Measurements from ENCODE around the gene PRDM11. TPM values are rescaled to one million over a fixed set of nuclear protein-coding genes. Genes with fewer than 3 reads are reported as not detected.
A peak's percentile ranks its signal among the peaks of the same experiment; 100 is the strongest.

Gene PRDM11
- total RNA-seq, 1 donor from 2014 or later, result 3.5 TPM

DNA sequence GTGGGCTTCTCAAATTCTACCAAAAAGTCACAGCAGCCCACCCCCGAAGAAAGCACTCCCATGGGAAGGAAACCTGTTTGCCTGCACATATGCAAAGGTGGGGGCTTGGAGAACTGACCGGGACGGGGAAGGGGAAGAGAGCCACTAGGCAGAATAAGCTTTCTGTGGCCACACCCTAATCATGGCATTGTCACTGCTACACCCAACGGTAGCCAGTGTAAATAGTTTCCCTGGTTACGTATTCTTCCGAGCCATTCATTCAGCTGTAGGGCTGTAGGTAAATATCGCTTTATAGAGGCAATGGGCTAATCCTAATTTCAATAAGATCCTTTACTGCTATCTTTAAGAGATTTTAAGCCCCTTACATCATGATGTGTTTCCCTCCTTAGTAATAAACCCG lies 61.7 kb downstream of the PRDM11 start:
- ATAC-seq (no peak), DNase-seq (ENCODE audit: low spot score) (no peak)

DNA sequence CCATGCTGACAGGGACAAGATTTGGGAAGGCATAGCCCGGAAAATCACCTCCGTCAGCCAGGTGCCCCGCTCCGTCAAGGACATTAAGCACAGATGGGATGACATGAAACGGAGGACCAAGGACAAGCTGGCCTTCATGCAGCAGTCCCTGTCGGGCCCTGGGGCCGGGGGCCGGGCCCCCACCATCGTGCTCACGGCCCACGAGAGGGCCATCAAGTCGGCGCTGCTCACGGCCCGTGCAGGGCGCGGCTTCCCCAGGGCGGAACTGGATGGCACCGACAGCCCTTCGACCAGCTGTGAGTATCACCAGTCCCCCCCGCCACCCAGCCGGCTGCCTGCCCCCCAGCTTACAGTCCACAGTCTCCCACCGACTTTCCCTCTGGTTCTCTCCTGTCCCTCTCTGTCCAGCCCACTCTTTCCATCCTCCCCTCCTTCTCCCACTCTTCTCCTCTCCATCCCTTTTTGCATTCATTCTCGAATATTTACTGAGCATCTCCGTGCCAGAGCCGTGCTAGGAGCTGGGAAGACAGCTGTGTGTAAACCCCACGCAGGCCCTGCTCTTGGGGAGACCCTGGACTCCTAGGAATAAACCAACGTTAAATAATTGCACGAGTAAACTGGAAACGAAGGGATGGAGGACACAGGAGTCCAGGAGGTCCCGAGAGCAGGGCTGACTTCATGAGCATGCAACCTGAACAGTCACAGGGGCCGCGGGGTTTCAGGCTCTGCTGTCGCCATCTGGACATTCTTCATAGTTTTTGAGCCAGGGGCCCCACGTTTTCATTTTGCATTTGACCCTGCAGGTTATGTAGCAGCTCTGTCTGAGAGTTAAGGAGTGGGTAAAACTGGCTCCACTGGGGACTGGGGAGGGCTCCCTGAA lies 62.8 kb downstream of the PRDM11 start:
- ATAC-seq (no peak), DNase-seq (ENCODE audit: low spot score) (no peak)

DNA sequence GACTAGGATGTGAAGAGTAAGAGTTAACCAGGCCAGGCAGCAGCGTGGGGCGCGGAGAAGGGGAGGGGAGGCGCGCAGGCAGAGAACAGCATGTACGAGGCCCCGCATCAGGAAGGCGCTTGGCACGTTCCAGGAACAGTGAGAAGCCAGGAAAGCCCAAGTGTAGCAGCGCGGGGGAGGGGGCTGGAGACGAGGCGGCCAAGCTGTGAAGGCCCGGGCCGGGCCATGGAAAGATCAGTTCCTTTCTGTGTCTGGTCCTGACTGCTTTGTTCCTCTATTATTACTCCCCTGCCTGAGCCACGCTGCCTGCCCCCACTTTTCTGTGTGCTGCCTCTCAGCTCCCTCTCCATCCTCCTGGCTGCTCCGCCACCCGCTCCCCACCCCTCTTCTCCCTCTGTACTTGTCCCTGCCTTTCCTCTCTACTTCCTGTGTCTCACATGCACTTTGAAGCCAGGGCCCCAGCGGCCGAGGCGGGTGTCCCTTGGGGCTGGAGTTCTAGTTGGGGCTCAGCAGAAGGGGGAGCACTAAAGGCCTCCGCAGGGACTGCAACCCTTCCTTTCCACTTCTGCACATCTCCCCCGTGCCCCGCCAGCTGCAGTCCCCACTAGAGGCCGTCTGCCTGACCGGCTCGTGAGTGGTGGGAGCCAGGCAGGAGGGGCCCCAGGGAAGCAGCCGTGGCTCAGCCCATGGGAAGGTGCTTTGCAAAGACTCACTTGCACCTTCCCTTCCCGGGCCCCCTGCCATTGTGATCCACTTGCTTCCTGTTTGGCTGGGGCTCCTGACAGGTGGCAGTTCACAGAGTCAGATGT lies 63.7 kb downstream of the PRDM11 start:
- ATAC-seq (peak; percentile 77), DNase-seq (ENCODE audit: low spot score) (peak; percentile 55)

DNA sequence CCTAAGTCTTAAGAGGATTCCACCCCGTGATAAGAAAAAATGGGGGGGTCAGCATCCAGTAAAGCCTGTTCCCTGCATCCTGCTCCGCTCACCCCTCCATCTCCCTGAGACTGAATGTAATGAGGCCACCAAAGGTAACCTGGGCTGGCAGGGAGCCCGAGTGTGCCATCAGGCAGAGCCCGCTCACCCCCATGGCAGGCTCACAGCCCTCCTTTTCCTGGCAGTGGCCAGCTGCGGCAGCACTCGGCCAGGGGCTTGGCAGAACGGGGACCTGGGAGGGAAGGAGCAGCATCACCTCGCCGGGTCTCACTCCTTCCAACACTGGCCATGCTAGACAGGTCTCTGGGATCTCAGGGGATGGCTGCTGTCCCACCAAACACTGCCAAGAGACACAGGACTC lies 64.4 kb downstream of the PRDM11 start:
- DNase-seq (ENCODE audit: low spot score), result no peak
- ATAC-seq, result no peak

DNA sequence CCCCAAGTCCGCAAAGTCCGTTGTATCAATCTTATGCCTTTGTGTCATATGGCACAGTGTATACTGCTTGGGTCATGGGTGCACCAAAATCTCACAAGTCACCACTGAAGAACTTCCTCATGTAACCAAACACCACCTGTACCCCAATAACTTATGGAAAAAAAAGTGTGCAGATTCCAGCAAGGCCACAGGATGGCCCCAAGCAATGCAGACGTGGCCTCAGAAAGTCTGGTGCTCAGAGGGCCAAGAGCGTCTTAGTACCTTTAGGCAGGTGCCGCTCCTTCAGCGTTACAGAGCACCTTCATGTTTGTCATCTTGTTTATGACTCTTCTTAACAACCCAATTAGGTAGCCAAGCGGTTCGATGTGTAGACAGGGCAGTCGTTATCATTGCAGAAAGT lies 65.3 kb downstream of the PRDM11 start:
- DNase-seq (ENCODE audit: low spot score), result no peak
- no peak for ATAC-seq

DNA sequence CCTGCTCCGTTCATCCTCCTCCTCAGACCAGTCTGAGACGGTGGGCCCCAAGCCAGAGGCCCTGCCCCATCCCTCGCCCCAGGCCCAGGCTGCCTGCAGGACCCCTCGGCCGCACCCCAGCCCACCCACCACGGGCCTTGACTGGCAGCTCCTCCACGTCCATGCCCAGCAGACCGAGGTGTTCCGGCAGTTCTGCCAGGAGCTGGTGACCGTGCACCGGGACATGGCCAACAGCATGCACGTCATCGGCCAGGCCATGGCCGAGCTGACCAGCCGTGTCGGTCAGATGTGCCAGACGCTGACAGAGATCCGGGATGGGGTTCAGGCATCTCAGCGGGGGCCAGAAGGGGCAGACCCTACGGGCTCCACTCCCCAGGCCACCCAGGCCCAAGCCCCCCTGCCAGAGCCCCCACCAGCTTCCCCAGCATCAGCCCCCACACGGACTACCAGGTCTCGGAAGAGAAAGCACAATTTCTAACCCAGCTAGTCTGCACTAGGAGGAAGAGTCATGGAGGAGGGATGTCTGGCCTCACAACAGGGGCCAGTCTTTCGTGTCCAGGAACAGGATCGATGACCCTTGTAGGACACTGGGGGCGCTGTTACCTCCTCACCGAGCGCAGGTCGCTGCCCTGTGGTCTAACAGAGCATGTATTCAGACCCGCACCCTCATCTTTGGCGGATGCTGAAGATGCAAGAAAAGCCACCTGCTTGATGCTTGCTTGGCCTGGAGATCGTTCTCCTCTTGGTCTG lies 66.3 kb downstream of the PRDM11 start:
- DNase-seq (ENCODE audit: low spot score) (no peak), ATAC-seq (no peak)

DNA sequence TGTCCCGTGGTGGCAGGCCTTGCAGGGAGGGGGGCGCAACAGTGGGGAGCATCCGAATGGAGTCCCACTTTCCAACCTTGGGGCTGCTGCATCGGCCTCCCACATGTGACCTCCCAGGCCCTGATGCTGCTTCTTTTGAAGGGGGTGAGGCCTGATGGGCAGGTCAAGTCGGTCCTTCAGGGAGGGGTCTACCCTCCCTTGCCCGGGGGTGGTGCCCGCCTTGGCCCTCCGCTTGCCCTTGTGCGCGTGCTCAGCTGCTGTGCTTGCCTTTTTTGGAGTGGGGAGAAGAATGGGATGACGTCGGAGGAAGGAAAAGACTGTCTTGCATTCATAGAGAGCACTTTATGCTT lies 66.9 kb downstream of the PRDM11 start:
- DNase-seq (ENCODE audit: low spot score), result no peak

DNA sequence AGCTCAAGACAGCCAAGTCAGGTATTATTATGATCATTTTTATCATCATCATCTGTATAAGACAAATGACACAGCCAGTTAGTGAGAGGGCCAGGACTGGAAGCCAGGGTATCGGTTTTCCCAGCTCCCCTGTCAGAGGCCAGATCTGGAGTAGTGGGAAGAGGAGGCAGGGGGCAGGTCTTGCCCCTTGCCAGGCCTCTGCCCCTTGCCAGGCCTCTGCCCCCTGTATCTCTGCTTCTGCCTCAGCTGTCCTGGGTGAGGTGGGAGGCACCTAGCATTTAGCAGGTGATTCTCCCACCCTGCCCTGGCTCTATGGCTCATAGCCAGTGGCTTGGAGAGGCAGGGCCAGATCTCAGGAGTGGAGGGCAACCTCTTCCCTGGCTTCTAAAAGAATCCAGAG lies 67.3 kb downstream of the PRDM11 start:
- ATAC-seq, result no peak
- DNase-seq (ENCODE audit: low spot score), result no peak

More for the DNA sequence above, 66.9 kb downstream of the PRDM11 start:
- no peak for ATAC-seq

DNA sequence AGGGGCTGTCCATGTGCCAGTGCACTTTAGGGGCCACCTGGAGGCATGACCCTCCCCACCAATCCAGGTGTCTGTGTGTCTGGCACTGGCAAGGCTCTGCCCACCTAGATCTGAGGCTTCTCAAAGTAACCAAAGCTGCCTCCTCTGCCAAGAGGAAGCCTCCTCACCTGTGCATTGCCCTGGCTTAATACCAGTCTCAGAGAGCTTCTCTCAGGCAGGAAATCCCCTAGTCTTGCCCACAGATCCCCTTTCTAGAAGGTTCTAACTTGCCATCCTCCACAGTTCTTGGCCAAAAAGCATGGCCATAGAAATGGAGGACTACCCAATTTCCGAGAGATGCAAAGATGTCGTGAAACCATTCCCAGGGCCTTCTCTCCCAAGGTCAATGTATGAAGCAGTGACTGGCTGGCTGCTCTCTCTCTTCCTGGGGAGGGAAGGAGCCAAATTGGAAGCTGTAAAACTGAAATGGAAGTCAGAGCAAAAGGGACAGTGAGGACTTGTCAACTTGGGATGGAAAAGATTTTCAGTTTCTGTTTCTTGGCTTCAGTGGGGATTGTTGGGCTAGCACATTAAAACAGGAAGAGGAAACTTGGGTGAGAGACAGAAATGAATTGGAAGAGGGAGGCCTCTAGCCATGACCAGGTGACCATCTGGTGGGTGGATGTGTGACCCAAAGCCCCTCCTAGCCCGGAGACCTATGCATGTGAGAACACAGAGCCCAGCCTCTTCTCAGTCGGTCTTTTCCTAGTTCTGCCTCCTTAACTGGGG lies 68.8 kb downstream of the PRDM11 start:
- ATAC-seq (no peak), DNase-seq (ENCODE audit: low spot score) (no peak)

DNA sequence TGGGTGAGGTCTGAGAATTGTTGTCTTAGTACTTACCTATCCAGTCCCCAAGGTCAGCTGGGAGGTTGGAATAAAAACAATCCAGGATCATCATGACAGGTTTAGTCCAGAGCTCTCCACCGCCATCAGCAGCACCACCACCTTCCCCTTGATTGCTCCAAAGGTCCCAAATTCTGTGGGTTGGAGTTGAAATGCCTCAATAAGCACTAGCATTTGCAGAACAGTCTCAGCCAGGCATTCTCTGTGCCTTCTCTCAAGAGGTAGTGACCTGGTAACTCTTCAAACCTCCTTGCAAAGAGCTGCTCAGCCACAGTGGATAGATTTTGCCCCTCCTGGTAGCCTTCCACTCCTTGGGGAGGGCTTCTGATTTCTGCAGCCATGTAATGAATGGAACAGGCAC lies 69.6 kb downstream of the PRDM11 start:
- ATAC-seq (no peak), DNase-seq (ENCODE audit: low spot score) (no peak)

DNA sequence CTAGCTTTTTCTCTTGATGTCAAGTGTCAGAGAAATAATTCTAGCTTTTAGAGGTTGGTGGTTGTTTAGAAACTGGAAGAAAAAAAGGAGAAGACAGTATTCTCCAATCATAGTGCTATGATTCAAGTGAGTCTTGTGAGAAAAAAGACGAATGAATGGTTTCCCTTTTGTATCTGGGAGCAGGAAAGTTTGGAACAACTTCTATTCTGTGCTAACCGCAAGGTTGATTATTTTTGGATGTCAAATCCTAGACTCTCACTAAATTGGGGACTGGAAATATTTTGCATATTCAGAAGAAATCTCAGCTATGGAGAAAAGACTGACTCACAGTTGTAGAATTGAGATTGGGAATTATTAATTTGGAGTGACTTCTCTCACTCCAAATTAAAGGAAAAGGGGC lies 70.5 kb downstream of the PRDM11 start:
- ATAC-seq (no peak), DNase-seq (ENCODE audit: low spot score) (no peak)

DNA sequence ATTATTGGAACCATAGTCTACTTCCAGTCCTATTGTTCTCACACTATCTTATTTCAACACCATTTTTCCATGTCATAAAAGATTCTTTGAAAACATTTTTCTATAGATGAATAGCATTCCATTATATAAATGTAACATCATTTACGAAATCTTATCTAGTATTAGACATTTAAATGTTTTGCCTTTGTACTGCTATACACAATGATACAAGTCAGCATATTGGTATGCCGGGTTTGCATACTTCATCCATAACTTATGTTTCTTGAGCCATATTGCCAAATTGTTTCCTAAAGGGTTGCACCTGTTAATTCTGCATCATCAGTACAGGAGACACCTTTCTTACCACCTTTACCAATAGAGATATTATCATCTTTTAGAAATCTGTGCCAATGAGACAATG lies 71.6 kb downstream of the PRDM11 start:
- ATAC-seq (no peak), DNase-seq (ENCODE audit: low spot score) (no peak)

DNA sequence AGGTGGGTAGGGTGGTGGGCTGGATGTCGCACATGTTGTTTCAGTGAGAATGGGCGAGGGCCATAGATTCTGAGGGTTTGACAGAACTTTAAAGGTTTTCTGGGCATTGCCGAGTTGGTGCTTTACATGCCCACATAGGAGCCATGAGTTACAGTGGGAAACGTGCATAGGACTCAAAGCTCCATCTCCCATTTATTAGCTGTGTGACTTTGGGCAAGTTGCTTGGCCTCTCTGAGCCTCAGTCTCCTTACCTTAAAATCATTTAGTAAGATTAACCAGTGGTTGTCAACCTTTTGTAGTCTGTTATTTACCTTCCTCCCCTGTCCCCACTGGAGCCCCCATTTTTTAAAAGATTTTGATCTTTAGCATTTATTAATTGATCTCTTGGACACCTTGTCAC lies 72.3 kb downstream of the PRDM11 start:
- DNase-seq (ENCODE audit: low spot score) (no peak), ATAC-seq (no peak)

DNA sequence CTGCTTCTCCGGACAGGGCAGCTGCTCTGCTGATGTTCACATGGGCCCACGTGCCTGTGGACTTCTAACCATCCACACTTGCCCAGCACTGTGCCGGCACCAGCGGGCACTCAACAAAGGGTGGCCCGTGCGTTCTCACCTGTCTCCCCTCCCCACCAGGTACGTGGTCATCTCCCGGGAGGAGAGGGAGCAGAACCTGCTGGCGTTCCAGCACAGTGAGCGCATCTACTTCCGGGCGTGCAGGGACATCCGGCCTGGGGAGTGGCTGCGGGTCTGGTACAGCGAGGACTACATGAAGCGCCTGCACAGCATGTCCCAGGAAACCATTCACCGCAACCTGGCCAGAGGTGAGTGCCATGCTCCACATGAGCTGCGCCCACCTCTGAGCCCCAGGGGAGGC lies 73.0 kb downstream of the PRDM11 start:
- no peak for ATAC-seq

DNA sequence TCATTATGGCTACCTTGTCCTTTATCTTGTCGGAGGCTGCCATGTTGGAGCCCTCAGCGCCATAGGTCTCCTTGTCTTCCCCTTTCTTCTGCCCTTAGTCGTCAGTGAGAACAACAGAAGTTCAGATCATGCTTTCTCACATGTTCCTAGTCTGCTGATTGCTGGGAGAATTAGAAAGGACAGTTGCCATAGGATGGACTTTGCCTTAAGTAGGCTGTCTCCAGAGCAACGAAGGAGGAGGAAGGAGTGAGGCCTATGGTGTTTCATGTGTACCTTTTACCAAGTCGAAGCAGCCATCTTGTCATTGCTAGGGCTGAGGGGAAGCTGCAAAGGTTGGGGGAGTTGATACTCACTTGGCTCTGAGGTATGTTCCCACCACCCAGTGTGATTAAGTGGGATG lies 77.1 kb downstream of the PRDM11 start:
- no peak for ATAC-seq
- no peak for DNase-seq (ENCODE audit: low spot score)

More for the DNA sequence above, 73.0 kb downstream of the PRDM11 start:
- no peak for DNase-seq (ENCODE audit: low spot score)

DNA sequence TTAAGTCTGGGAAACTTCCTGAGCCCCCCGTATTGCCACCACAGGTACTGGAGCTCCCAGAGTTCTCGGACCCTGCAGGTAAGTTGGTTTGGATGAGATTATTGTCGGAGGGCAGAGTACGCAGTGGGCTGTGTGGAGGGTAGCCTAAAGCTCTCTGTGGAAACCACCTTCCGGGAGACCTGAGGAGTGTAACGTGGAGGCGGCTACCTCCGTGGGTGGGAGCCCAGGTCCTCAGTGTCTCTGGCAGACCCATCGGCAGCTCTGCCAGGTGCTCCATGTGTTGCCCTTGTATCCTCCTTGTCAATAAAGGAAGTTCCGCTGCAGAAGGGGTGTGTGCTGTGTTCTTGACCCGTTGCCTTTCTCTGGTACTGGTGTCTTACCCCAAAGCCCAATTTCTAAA lies 78.3 kb downstream of the PRDM11 start:
- ATAC-seq (no peak), DNase-seq (ENCODE audit: low spot score) (no peak)

DNA sequence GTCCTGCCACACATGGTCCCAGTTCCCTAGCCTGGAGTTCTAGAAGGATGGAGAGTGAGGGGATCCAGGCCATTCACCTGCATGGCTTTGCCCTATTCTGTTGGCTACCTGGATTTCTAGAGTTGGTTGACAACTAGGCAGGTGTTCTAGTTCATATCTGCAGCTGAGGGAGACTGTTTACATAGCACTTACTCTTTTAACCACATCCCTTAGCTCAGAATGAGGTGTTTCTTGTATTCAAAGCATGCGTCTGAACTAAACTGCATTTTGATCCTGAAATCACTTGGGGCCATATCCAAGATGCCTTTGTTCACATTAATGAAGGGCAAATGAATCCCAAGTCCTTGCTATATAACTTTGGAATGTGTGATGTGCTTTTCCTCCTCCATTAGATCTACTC lies 78.8 kb downstream of the PRDM11 start:
- ATAC-seq, result no peak
- no peak for DNase-seq (ENCODE audit: low spot score)

DNA sequence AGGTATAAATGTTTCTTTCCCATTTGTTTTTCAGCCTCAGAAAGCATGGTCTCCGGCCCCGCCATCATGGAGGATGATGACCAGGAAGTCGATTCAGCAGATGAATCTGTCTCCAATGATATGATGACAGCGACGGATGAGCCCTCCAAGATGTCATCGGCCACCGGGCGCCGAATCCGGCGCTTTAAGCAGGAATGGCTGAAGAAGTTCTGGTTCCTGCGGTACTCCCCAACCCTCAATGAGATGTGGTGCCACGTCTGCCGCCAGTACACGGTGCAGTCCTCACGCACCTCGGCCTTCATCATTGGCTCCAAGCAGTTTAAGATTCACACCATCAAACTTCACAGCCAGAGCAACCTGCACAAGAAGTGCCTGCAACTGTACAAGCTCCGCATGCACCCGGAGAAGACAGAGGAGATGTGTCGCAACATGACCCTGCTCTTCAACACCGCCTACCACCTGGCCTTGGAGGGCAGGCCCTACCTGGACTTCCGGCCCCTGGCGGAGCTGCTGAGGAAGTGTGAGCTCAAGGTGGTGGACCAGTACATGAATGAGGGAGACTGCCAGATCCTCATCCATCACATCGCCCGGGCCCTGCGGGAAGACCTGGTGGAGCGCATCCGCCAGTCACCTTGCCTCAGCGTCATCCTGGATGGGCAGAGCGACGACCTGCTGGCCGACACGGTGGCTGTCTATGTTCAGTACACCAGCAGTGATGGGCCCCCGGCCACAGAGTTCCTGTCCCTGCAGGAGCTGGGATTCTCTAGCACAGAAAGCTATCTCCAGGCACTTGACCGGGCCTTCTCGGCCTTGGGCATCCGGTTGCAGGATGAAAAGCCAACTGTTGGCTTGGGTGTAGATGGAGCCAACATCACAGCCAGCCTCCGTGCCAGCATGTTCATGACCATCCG lies 79.8 kb downstream of the PRDM11 start:
- no peak for DNase-seq (ENCODE audit: low spot score)
- no peak for ATAC-seq

DNA sequence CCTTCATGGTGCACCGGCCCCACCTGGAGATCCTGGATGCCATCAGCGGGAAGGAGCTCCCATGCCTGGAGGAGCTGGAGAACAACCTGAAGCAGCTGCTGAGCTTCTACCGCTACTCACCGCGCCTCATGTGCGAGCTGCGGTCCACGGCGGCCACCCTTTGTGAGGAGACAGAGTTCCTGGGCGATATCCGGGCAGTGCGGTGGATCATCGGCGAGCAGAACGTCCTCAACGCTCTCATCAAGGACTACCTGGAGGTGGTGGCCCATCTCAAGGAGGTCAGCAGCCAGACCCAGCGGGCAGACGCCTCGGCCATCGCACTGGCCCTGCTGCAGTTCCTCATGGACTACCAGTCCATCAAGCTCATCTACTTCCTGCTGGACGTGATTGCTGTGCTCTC lies 80.5 kb downstream of the PRDM11 start:
- ATAC-seq, result no peak
- no peak for DNase-seq (ENCODE audit: low spot score)

DNA sequence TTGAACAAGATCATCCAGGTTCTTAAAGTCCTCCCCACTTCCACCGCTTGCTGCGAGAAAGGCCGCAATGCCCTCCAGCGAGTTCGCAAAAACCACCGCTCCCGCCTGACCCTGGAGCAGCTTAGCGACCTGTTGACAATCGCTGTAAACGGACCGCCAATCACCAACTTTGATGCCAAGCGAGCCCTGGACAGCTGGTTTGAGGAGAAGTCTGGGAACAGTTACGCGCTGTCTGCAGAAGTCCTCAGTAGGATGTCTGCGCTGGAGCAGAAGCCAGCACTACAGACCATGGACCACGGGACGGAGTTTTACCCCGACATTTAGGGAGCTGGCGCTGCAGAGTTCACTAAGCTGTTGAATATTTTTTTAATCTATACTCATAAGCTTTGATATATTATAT lies 81.4 kb downstream of the PRDM11 start:
- no peak for ATAC-seq
- DNase-seq (ENCODE audit: low spot score), result no peak
